Measurements from ENCODE around the gene EPC2. TPM values are rescaled to one million over a fixed set of nuclear protein-coding genes. Genes with fewer than 3 reads are reported as not detected.

EPC2 gene
- total RNA-seq, 3 donors from 2014 or later: 30.5 to 58.5 (median 44.2) TPM

GRCh38 chr2:148721520-148721931 lies 77.0 kb downstream of the EPC2 start:
- no peak overlapping the region for H3K27ac ChIP-seq

DNA sequence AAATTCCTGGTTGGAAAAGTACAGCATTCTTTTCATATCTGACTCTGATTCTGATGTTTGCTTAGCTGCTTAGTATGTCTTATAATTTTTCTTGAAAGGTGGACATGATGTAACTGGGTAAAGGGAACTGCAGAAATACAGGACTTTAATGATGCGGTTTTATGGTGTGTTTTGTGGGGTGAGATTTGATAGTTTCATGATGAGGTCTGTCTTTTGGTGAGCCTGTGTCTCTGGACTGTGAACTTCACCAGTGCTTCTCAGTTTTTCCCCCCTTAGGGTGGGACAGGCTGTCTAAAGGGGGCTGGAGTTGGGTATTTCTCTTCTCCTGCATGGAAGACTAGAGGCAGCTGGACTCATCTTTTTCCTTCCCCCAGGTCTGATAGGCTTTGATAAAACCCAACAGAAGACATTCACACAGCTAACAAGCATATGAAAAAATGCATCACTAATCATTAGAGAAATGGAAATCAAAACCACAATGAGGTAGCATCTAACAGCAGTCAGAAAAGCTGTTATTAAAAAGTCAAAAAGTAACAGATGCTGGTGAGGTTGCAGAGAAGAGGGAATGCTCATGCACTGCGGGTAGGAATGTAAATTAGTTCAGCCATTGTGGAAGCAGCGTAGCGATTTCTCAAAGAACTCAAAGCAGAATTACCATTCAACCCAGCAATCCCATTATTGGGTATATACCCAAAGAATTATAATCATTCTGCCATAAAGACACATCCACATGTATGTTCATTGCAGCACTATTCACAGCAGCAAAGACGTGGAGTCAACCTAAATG lies 77.6 kb downstream of the EPC2 start:
- Histone ChIP-seq H3K27me3 (no peaks in the 10 kb centered on the region), H3K36me3 (no peaks in the 10 kb centered on the region), H3K27ac (no peak overlapping the region), H3K4me3 (no peak overlapping the region), H3K4me1 (no peaks in the 10 kb centered on the region), H3K9me3 (no peaks in the 10 kb centered on the region)
- intact Hi-C loops (cut with DNase I; ENCODE audit: low total_unique reads): no loop called here
- TF ChIP-seq POLR2AphosphoS5 (IDR thresholded peaks at IDR 0.05): no peak
- no peak for TF ChIP-seq POLR2A (IDR thresholded peaks at IDR 0.05)
- TF ChIP-seq, protein P1, sequence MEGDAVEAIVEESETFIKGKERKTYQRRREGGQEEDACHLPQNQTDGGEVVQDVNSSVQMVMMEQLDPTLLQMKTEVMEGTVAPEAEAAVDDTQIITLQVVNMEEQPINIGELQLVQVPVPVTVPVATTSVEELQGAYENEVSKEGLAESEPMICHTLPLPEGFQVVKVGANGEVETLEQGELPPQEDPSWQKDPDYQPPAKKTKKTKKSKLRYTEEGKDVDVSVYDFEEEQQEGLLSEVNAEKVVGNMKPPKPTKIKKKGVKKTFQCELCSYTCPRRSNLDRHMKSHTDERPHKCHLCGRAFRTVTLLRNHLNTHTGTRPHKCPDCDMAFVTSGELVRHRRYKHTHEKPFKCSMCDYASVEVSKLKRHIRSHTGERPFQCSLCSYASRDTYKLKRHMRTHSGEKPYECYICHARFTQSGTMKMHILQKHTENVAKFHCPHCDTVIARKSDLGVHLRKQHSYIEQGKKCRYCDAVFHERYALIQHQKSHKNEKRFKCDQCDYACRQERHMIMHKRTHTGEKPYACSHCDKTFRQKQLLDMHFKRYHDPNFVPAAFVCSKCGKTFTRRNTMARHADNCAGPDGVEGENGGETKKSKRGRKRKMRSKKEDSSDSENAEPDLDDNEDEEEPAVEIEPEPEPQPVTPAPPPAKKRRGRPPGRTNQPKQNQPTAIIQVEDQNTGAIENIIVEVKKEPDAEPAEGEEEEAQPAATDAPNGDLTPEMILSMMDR (IDR thresholded peaks at IDR 0.05): no peak
- no peak for DNase-seq (ENCODE audit: low spot score in 2 of 2)

More at GRCh38 chr2:148721520-148721931, 77.0 kb downstream of the EPC2 start:
- DNase-seq (ENCODE audit: low spot score in 2 of 2): no peak
- Histone ChIP-seq H3K4me3 (no peak overlapping the region), H3K36me3 (no peaks in the 10 kb centered on the region), H3K9me3 (no peaks in the 10 kb centered on the region), H3K4me1 (no peaks in the 10 kb centered on the region), H3K27me3 (no peaks in the 10 kb centered on the region)
- intact Hi-C loops (cut with DNase I; ENCODE audit: low total_unique reads): no loop called here
- TF ChIP-seq, protein P1 (IDR thresholded peaks at IDR 0.05): no peak
- TF ChIP-seq POLR2AphosphoS5 (IDR thresholded peaks at IDR 0.05) (no peak), POLR2A (IDR thresholded peaks at IDR 0.05) (no peak)

DNA sequence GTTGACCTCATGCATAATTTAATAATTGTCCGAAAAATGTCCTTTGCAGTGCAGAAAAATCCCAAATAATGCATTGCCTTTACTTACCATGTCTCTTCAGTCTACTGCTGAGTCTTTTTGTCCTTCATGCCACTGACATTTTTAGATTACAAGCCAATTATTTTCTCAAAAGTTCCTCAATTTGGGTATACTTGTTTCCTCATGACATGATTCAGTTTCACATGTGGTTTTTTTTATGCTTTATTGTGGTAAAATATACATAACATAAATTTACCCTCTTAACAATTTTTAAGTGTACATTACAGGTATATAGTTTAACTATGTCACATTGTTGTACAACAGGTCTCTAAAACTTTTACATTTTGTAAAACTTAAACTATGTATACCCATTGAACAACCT lies 81.0 kb downstream of the EPC2 start:
- H3K27ac ChIP-seq: no peak overlapping the region
- no peaks in the 10 kb centered on the region for H3K36me3 ChIP-seq
- intact Hi-C loops (cut with DNase I; ENCODE audit: low total_unique reads): no loop called here
- TF ChIP-seq POLR2AphosphoS5 (IDR thresholded peaks at IDR 0.05) (no peak), POLR2A (IDR thresholded peaks at IDR 0.05) (no peak)
- TF ChIP-seq, protein P1 (IDR thresholded peaks at IDR 0.05): no peak
- H3K27me3 ChIP-seq: no peaks in the 10 kb centered on the region
- no peaks in the 10 kb centered on the region for H3K4me1 ChIP-seq
- no peak overlapping the region for H3K4me3 ChIP-seq
- DNase-seq (ENCODE audit: low spot score in 2 of 2): no peak
- H3K9me3 ChIP-seq: no peaks in the 10 kb centered on the region

GRCh38 chr2:148726228-148726627 lies 81.7 kb downstream of the EPC2 start:
- Histone ChIP-seq H3K4me3 (no peak overlapping the region), H3K9me3 (no peaks in the 10 kb centered on the region), H3K27ac (no peak overlapping the region), H3K36me3 (no peaks in the 10 kb centered on the region), H3K27me3 (no peaks in the 10 kb centered on the region), H3K4me1 (no peaks in the 10 kb centered on the region)
- intact Hi-C loops (cut with DNase I; ENCODE audit: low total_unique reads): no loop called here
- TF ChIP-seq, protein P1 (IDR thresholded peaks at IDR 0.05): no peak
- TF ChIP-seq POLR2A (IDR thresholded peaks at IDR 0.05) (no peak), POLR2AphosphoS5 (IDR thresholded peaks at IDR 0.05) (no peak)
- DNase-seq (ENCODE audit: low spot score in 2 of 2): no peak

DNA sequence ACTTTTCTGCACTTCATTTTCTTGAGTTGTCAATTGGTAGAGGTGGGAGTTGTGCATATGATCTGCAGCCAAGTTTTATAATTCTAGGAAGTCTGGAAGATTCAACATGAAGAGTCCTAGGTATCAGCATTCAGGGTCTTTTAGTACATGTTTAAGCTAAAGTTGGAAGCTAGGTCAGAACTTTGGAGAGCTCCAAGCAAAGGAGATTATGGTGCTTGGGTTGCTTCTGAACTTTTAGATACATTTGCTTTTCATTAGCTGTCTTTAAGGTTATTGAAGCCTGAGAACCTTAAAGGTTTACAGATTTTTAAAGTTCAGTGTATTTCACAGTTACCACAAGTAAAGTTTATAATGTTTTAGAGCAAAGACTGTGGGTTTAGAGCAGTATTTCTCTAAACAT lies 85.5 kb downstream of the EPC2 start:
- no peaks in the 10 kb centered on the region for H3K36me3 ChIP-seq
- no peak overlapping the region for H3K4me3 ChIP-seq
- no peak for DNase-seq (ENCODE audit: low spot score in 2 of 2)
- no peak overlapping the region for H3K27ac ChIP-seq
- TF ChIP-seq, protein P1 (IDR thresholded peaks at IDR 0.05): no peak
- TF ChIP-seq POLR2AphosphoS5 (IDR thresholded peaks at IDR 0.05): no peak
- TF ChIP-seq POLR2A (IDR thresholded peaks at IDR 0.05): no peak
- intact Hi-C loops (cut with DNase I; ENCODE audit: low total_unique reads): no loop called here
- H3K27me3 ChIP-seq: no peaks in the 10 kb centered on the region
- no peaks in the 10 kb centered on the region for H3K4me1 ChIP-seq
- H3K9me3 ChIP-seq: no peaks in the 10 kb centered on the region

Data from breast epithelium (tissue), 4 donors.